Pons (tissue), 1 donor: ENCODE data around the gene PRKCE.
"Not testable (repeated sequence)": the region's sequence is repeated elsewhere in the genome, so short reads cannot be mapped to it uniquely, and the experiment has no call there.

Experiments used
- DNase-seq: peaks from one replicate; pipeline ENCODE4 v3.0.0-alpha.2; 2016; ENCODE audit warnings: low spot score

The PRKCE gene

GRCh38 chr2:45837812-45838341 lies 186.4 kb downstream of the PRKCE start:
- DNase-seq = no peak

GRCh38 chr2:45839508-45840251 lies 188.2 kb downstream of the PRKCE start:
- DNase-seq = peak; percentile 54

GRCh38 chr2:45840481-45840880 lies 189.0 kb downstream of the PRKCE start:
- DNase-seq = no peak

- DNase-seq = no peak
Measured at GRCh38 chr2:45841752-45842407, 190.4 kb downstream of the PRKCE start.

- no peak for DNase-seq
Measured at GRCh38 chr2:45843136-45843535, 191.7 kb downstream of the PRKCE start.

- no peak for DNase-seq
Measured at GRCh38 chr2:45844796-45845457, 193.5 kb downstream of the PRKCE start.

GRCh38 chr2:45845566-45845965 lies 194.1 kb downstream of the PRKCE start:
- DNase-seq = no peak

- DNase-seq = no peak
Measured at GRCh38 chr2:45849491-45850283, 198.2 kb downstream of the PRKCE start.

- DNase-seq = no peak
Measured at GRCh38 chr2:45850558-45850957, 199.1 kb downstream of the PRKCE start.

- DNase-seq = no peak
Measured at GRCh38 chr2:45851111-45851510, 199.6 kb downstream of the PRKCE start.

GRCh38 chr2:45851576-45852304 lies 200.3 kb downstream of the PRKCE start:
- DNase-seq = no peak

GRCh38 chr2:45852450-45853150 lies 201.1 kb downstream of the PRKCE start:
- DNase-seq = no peak

GRCh38 chr2:45855374-45855773 lies 203.9 kb downstream of the PRKCE start:
- no peak for DNase-seq

GRCh38 chr2:45856391-45857274 lies 205.2 kb downstream of the PRKCE start:
- DNase-seq = no peak

GRCh38 chr2:45857275-45857609 lies 205.8 kb downstream of the PRKCE start:
- DNase-seq = no peak

- no peak for DNase-seq
Measured at GRCh38 chr2:45857867-45858520, 206.5 kb downstream of the PRKCE start.

- DNase-seq = not testable (repeated sequence)
Measured at GRCh38 chr2:45858872-45859271, 207.4 kb downstream of the PRKCE start.

GRCh38 chr2:45859682-45860081 lies 208.2 kb downstream of the PRKCE start:
- DNase-seq = no peak
